Mesendoderm (in vitro differentiated cells): Measurements from ENCODE around the gene TNS3.

Experiments used
- DNase-seq: peaks from one replicate; pipeline ENCODE4 v3.0.0; 2013
- H2AK5ac ChIP-seq: 2 replicates; pipeline ENCODE4 v1.6.1; 2013; ENCODE audit warnings: low read length, inconsistent platforms
- H2BK120ac ChIP-seq: 2 replicates; pipeline ENCODE4 v1.6.1; 2013; ENCODE audit warnings: low read depth, mild to moderate bottlenecking, low read length, moderate library complexity, mixed read lengths
- H2BK15ac ChIP-seq: replicated peaks from 2 replicates; pipeline ENCODE4 v1.6.1; 2013; ENCODE audit warnings: low read depth, mild to moderate bottlenecking, moderate library complexity
- H2BK5ac ChIP-seq: 2 replicates; pipeline ENCODE4 v1.6.1; 2013; ENCODE audit warnings: low read length, inconsistent platforms
- H3K18ac ChIP-seq: 2 replicates; pipeline ENCODE4 v1.6.1; 2013; ENCODE audit warnings: mild to moderate bottlenecking, low read length, mixed read lengths
- H3K23ac ChIP-seq: one replicate; pipeline ENCODE4 v1.6.1; 2013; ENCODE audit warnings: low read length
- H3K27ac ChIP-seq: 2 replicates; pipeline ENCODE4 v1.5.1; 2013; ENCODE audit warnings: low read depth, mild to moderate bottlenecking, inconsistent platforms, low read length, moderate library complexity
- H3K27me3 ChIP-seq: 2 replicates; pipeline ENCODE4 v1.6.1; 2013; ENCODE audit warnings: low read length, control low read depth, mild to moderate bottlenecking, inconsistent platforms; ENCODE audit not compliant: insufficient read depth, poor library complexity
- H3K36me3 ChIP-seq: 2 replicates; pipeline ENCODE4 v1.6.1; 2013; ENCODE audit warnings: low read length, inconsistent platforms; ENCODE audit not compliant: control insufficient read depth, insufficient read depth
- H3K4ac ChIP-seq: one replicate; pipeline ENCODE4 v1.6.1; 2013; ENCODE audit warnings: low read depth, mild to moderate bottlenecking, low read length, moderate library complexity
- H3K4me1 ChIP-seq: 2 replicates; pipeline ENCODE4 v1.6.1; 2013; ENCODE audit warnings: low read depth, low read length, inconsistent platforms; ENCODE audit not compliant: control insufficient read depth
- H3K4me2 ChIP-seq: 2 replicates; pipeline ENCODE4 v1.6.1; 2013; ENCODE audit warnings: low read length
- H3K4me3 ChIP-seq: 2 replicates; pipeline ENCODE4 v1.5.1; 2013; ENCODE audit warnings: mild to moderate bottlenecking, low read length
- H3K56ac ChIP-seq: one replicate; pipeline ENCODE4 v1.6.1; 2013; ENCODE audit warnings: low read length
- H3K79me1 ChIP-seq: 2 replicates; pipeline ENCODE4 v1.6.1; 2013; ENCODE audit warnings: low read length, inconsistent platforms
- H3K79me2 ChIP-seq: 2 replicates; pipeline ENCODE4 v1.6.1; 2013; ENCODE audit warnings: mild to moderate bottlenecking, low read length; ENCODE audit not compliant: control insufficient read depth, insufficient read depth
- H3K9ac ChIP-seq: 2 replicates; pipeline ENCODE4 v1.6.1; 2013; ENCODE audit warnings: low read length, inconsistent platforms
- H4K5ac ChIP-seq: one replicate; pipeline ENCODE4 v1.6.1; 2013; ENCODE audit warnings: low read length
- H4K8ac ChIP-seq: one replicate; pipeline ENCODE4 v1.6.1; 2013; ENCODE audit warnings: low read depth, mild to moderate bottlenecking, control low read depth, low read length, moderate library complexity
- WGBS: extraction: QIAGEN DNeasy Blood & Tissue Kit; methylation state at CpG from one replicate; pipeline ENCODE4 v1.1.7; 2013; ENCODE audit warnings: low lambda C conversion rate, missing lambda C conversion rate; ENCODE audit not compliant: insufficient coverage; ENCODE audit errors: extremely low coverage; 5-methylcytosine and 5-hydroxymethylcytosine counted together

TNS3 gene

DNA sequence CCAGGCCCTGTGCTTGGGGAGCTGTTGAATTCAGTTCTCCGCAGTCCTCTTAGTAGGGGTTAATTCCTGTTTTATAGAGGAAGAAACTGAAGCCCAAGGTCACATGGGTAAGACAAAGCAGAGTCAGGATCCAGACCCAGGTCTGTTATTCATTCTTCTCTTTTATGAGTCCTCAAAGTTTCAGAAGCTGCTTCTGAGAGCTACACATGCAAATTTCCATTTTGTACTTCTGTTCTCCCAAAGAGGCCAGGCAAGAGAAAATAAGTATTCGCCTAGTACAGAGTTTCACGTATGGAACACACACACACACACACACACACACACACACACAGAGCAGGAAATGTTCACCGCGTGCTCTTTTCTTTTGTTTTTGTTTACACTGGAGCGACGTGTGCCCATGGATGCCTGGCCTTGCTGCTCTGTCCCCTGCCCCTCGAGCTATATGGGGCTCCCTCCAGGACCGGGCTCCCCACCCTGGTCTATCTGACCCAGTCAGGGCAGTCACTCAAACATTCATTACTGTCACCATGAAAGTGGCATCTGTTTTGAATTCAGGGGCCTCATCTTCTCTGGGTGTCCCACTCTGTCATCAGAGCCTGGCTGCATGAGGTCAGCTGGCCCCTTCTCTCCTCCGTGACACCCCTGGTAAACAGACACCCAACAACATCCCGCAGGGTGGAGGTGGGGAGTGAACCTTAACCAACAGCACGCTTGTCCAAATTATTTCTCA lies 84.4 kb downstream of the TNS3 start:
- Histone ChIP-seq H2BK5ac (no peak overlapping the region), H3K27ac (no peak overlapping the region), H3K23ac (no peak overlapping the region), H2AK5ac (no peak overlapping the region), H3K4ac (no peak overlapping the region), H3K56ac (no peak overlapping the region), H3K27me3 (no peaks in the 10 kb centered on the region), H4K5ac (no peak overlapping the region), H3K9ac (no peak overlapping the region), H3K36me3 (no peaks in the 10 kb centered on the region), H3K4me2 (no peak overlapping the region), H2BK15ac (no peak overlapping the region), H3K4me1 (peaks cover 2% of the 10 kb centered on the region), H3K79me1 (no peaks in the 10 kb centered on the region), H4K8ac (no peak overlapping the region), H2BK120ac (no peak overlapping the region), H3K79me2 (no peaks in the 10 kb centered on the region), H3K4me3 (no peak overlapping the region), H3K18ac (no peak overlapping the region)
- DNase-seq = no peak
- whole genome bisulfite sequencing = no CpG with 5 or more reads among the region's 12 CpGs

DNA sequence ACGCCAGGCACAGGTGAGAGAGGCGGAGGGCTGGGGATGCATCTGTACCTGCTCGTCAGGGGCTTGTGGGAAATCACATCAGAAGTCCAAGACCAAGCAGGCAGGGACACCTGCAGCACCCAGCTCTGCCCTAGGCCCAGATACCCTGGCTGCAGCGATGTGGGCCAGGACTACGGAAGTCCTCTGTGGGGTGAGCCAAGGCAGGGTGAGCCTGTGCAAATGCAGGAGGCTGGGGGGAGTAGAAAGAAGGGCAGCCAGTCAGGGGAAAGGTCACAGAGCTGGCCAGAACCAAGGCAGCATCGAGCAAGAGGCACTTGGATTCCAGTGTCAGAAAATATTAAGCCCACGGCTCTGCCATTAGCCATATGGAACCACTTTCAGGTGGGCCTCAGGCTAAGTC lies 85.2 kb downstream of the TNS3 start:
- H3K4me2 ChIP-seq = no peak overlapping the region
- no peak overlapping the region for H2BK5ac ChIP-seq
- no peak overlapping the region for H3K4me3 ChIP-seq
- no peaks in the 10 kb centered on the region for H3K79me1 ChIP-seq
- no peak for DNase-seq
- H3K4ac ChIP-seq = no peak overlapping the region
- no peak overlapping the region for H3K9ac ChIP-seq
- no peak overlapping the region for H4K8ac ChIP-seq
- H3K27ac ChIP-seq = no peak overlapping the region
- no CpG with 5 or more reads among the region's 7 CpGs for WGBS
- H3K4me1 ChIP-seq = peaks cover 2% of the 10 kb centered on the region
- H2BK15ac ChIP-seq = no peak overlapping the region
- H3K18ac ChIP-seq = no peak overlapping the region
- H3K79me2 ChIP-seq = no peaks in the 10 kb centered on the region
- no peaks in the 10 kb centered on the region for H3K36me3 ChIP-seq
- no peak overlapping the region for H4K5ac ChIP-seq
- H3K56ac ChIP-seq = no peak overlapping the region
- no peaks in the 10 kb centered on the region for H3K27me3 ChIP-seq
- no peak overlapping the region for H2BK120ac ChIP-seq
- no peak overlapping the region for H3K23ac ChIP-seq
- no peak overlapping the region for H2AK5ac ChIP-seq

DNA sequence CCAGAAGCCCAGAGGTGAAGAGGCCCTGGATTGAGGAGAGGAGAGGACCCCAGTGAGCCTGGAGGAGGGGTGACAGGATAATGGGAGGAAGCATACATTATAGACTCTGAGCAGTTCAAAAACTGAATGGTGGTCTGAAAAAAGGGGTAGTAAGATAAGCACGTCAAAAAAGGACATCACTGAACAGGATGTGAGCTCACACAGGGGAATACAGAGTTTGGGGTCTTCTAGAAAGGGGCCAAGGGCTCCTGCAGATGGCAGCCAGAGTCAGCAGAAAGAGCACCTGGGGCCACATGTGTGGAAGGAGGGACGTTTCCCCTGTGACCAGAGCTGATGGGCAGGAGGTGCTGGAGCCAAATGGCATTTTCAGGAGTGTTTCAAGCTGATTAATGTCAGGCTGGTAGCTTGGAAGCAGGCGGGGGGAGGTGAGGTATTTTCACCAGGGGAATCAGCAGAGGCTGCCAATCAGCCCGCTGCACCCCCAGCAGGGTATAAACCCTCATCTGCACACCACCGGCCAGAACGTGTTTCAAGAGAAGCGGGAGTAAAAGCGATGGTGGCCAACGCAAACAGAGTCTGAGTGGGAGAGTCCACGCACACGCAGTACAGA lies 85.8 kb downstream of the TNS3 start:
- no peak overlapping the region for H2BK5ac ChIP-seq
- no peak overlapping the region for H2AK5ac ChIP-seq
- no peaks in the 10 kb centered on the region for H3K79me2 ChIP-seq
- no peak overlapping the region for H3K23ac ChIP-seq
- H3K79me1 ChIP-seq = no peaks in the 10 kb centered on the region
- H3K4me1 ChIP-seq = peaks cover 2% of the 10 kb centered on the region
- no peaks in the 10 kb centered on the region for H3K27me3 ChIP-seq
- no peak overlapping the region for H3K18ac ChIP-seq
- no peak overlapping the region for H3K56ac ChIP-seq
- no peak overlapping the region for H2BK15ac ChIP-seq
- no peak overlapping the region for H3K27ac ChIP-seq
- no peak overlapping the region for H3K4ac ChIP-seq
- H4K5ac ChIP-seq = no peak overlapping the region
- no peaks in the 10 kb centered on the region for H3K36me3 ChIP-seq
- H3K9ac ChIP-seq = no peak overlapping the region
- H4K8ac ChIP-seq = no peak overlapping the region
- no peak overlapping the region for H3K4me2 ChIP-seq
- H3K4me3 ChIP-seq = no peak overlapping the region
- no peak for DNase-seq
- WGBS = no CpG with 5 or more reads among the region's 11 CpGs
- no peak overlapping the region for H2BK120ac ChIP-seq

DNA sequence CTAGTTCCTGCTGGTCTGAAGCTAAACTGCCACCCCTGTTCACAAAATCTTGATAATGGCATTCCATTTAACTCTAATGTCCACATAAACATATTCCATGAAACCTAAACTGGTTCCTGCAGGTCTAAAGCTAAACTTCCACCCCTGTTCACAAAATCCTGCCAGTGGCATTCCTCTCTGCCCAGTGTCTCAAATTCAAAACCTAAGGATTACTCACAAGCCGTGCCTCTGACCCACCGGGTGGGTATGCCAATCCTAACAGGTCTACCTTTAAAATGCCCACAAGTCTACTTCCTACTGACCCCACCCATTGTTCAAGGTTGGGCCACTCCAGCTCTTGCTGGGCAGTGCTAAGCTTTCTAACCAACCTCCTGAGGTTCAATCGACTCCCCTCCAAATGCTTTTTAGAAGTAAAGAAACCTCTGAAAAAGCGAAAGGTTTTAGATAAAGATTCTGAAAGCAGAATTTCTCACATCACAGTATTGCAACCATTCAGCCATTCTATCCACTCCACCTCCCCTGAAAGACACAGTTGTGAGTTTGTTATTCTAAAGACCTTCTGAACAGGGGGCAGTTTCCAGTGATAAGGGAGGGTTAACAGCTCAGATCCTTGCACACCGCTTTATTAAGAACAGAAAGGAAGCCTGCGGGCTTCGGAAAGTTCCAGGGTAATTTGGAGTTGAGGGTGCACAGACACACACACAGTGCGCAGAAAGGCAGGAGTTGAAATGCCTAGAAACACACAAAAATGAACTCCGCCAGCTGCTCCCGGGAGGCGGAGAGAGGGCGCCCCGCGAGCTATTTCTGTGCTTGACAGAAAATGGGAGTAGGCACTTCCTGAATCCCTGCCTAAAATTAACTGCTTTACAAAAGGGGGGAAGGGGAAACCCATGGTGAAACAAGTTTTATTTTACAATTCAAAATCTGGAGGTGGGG lies 87.7 kb downstream of the TNS3 start:
- Histone ChIP-seq H3K18ac (no peak overlapping the region), H3K4ac (no peak overlapping the region), H3K36me3 (no peaks in the 10 kb centered on the region), H4K8ac (no peak overlapping the region), H3K79me2 (no peaks in the 10 kb centered on the region), H2AK5ac (no peak overlapping the region), H3K79me1 (no peaks in the 10 kb centered on the region), H3K56ac (peak overlapping the region; percentile 49), H2BK15ac (no peak overlapping the region), H3K4me1 (peaks cover 5% of the 10 kb centered on the region), H3K23ac (no peak overlapping the region), H4K5ac (no peak overlapping the region), H3K4me2 (no peak overlapping the region), H2BK120ac (no peak overlapping the region), H3K4me3 (no peak overlapping the region), H3K27me3 (no peaks in the 10 kb centered on the region), H3K27ac (no peak overlapping the region), H3K9ac (no peak overlapping the region), H2BK5ac (no peak overlapping the region)
- no CpG with 5 or more reads among the region's 14 CpGs for WGBS
- DNase-seq = no peak

DNA sequence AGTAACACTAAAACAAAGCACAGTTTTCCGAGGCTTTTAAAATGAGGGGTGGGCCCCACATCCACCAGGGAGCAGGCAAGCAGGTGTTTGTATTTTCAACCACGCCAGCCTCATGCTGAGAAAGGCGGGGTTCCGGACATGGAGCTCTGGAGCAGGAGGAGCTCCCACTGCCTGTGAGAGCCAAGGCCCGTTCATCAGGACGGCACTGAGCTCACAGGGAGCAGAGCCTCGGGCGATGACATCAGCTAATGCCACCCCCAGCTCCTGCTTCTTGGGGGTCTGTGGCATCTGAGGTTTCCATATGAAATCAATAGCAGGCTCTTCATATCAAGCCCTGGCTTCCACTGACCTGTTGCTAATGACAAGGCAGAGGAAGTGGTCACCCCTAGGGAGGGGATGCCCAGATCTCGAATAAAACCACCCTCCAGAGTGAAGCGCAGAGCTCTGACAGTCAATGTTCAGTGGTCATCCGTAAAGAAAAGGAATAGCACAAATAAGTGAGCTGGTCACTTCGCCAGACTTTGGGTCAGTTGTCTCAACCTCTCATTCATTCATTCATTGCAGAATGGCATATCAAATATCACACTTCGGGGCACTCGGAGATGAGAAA lies 89.1 kb downstream of the TNS3 start:
- Histone ChIP-seq H3K79me1 (no peaks in the 10 kb centered on the region), H3K4me3 (no peak overlapping the region), H2BK120ac (no peak overlapping the region), H2AK5ac (no peak overlapping the region), H3K79me2 (no peaks in the 10 kb centered on the region), H3K4me1 (peaks cover 11% of the 10 kb centered on the region), H4K5ac (no peak overlapping the region), H3K36me3 (no peaks in the 10 kb centered on the region), H3K4ac (no peak overlapping the region), H2BK15ac (no peak overlapping the region), H3K23ac (no peak overlapping the region), H4K8ac (no peak overlapping the region), H3K56ac (no peak overlapping the region), H3K27me3 (no peaks in the 10 kb centered on the region), H3K4me2 (no peak overlapping the region), H3K27ac (no peak overlapping the region), H3K18ac (no peak overlapping the region), H3K9ac (no peak overlapping the region), H2BK5ac (no peak overlapping the region)
- WGBS = no CpG with 5 or more reads among the region's 14 CpGs
- DNase-seq = no peak
